Effector memory CD4-positive, alpha-beta T cell (primary cell): ENCODE measurements around the gene U2AF2.

Experiments used
- DNase-seq, 3 donors: peaks; one replicate each; pipeline ENCODE4 v3.0.0-alpha.2; 2020
- H3K27ac ChIP-seq: 2 replicates; pipeline ENCODE4 v1.7.0; 2013; ENCODE audit warnings: mild to moderate bottlenecking, low read length, moderate library complexity; ENCODE audit not compliant: insufficient read depth, poor library complexity, severe bottlenecking
- H3K27me3 ChIP-seq: replicated peaks from 2 replicates; pipeline ENCODE4 v1.7.0; 2013; ENCODE audit warnings: mild to moderate bottlenecking, low read length; ENCODE audit not compliant: insufficient read depth, control insufficient read depth, poor library complexity, severe bottlenecking
- H3K36me3 ChIP-seq: 2 replicates; pipeline ENCODE4 v1.7.0; 2013; ENCODE audit warnings: mild to moderate bottlenecking, low read length, moderate library complexity; ENCODE audit not compliant: control insufficient read depth, insufficient read depth
- H3K4me1 ChIP-seq: 2 replicates; pipeline ENCODE4 v1.7.0; 2013; ENCODE audit warnings: low read length, mild to moderate bottlenecking; ENCODE audit not compliant: control insufficient read depth, insufficient read depth, poor library complexity, severe bottlenecking
- H3K4me3 ChIP-seq: 2 replicates; pipeline ENCODE4 v1.7.0; 2013; ENCODE audit warnings: low read length, low read depth, mild to moderate bottlenecking; ENCODE audit not compliant: insufficient read depth, poor library complexity, severe bottlenecking
- H3K9me3 ChIP-seq: 2 replicates; pipeline ENCODE4 v1.7.0; 2013; ENCODE audit warnings: mild to moderate bottlenecking, low read length, moderate library complexity; ENCODE audit not compliant: control insufficient read depth

The U2AF2 gene

DNA sequence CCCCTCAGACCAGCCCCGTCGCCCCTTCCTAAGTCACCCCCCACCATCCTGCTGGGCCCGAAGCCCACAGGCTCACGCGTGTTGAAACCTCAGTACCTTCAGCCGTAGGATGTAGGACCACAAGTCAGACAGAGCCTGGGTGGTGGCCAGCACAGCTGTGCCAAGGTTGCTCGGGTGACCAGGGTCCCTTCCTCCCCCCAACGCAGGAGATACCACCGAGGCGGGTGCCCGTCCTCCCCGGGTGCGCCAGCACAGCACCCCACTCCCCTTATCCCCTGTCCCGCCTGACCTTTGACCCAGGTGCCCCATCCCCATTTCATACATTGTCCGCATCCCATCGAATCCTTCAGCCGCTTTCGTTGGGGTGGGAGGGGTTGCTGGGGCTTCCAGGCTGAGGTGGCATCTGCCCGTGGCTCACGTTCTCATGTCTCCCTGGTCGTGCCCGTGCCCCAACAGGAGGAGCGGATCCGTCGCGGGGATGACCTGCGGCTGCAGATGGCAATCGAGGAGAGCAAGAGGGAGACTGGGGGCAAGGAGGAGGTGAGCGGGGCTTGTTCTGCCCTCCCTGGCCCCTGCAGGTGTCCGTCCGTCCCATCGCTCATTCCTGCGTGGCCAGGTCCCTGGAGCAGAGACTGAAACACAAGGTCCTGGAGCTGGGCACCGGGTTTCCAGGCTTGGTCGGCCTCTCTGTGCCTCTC lies 34.7 kb downstream of the U2AF2 start:
- Histone ChIP-seq H3K9me3 (no peaks in the 10 kb centered on the region), H3K36me3 (peaks cover 82% of the 10 kb centered on the region), H3K4me1 (no peaks in the 10 kb centered on the region), H3K27ac (no peak overlapping the region), H3K27me3 (no peaks in the 10 kb centered on the region), H3K4me3 (no peak overlapping the region)
- no peak for DNase-seq

DNA sequence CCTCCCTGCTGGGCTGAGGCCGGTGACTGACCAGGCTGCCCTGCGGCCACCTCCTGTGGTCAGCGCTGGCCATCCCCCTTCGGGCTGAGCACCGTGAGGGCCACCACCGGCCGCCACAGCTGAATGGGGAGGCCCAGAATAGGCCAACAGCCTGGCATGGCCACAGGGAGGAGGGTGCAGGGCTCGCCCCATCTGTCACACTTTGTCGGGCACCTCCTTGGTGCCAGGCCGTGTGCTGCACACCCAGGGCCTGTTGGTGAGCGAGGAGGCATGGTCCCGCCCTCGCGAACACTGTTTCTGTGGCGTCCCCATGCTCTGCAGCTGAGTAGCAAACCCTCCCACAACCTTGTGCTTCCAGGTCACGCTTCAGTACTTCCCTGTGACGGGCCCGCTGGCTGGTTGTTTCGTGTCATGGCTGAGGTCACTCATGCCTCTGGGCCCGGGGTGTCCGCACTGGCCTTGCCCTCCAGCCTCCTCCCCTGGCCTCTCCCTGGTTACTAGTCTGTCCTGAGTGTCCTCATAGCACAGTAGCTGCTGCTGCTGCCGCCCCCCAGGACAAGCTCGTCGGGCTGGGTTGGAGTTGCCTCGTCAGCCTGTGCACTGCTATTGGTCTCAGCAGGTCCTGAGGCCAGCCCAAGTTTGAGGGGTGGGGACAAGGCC lies 35.4 kb downstream of the U2AF2 start:
- no peak for DNase-seq
- no peaks in the 10 kb centered on the region for H3K27me3 ChIP-seq
- H3K9me3 ChIP-seq = no peaks in the 10 kb centered on the region
- H3K4me3 ChIP-seq = no peak overlapping the region
- H3K4me1 ChIP-seq = no peaks in the 10 kb centered on the region
- H3K27ac ChIP-seq = no peak overlapping the region
- H3K36me3 ChIP-seq = peaks cover 82% of the 10 kb centered on the region

DNA sequence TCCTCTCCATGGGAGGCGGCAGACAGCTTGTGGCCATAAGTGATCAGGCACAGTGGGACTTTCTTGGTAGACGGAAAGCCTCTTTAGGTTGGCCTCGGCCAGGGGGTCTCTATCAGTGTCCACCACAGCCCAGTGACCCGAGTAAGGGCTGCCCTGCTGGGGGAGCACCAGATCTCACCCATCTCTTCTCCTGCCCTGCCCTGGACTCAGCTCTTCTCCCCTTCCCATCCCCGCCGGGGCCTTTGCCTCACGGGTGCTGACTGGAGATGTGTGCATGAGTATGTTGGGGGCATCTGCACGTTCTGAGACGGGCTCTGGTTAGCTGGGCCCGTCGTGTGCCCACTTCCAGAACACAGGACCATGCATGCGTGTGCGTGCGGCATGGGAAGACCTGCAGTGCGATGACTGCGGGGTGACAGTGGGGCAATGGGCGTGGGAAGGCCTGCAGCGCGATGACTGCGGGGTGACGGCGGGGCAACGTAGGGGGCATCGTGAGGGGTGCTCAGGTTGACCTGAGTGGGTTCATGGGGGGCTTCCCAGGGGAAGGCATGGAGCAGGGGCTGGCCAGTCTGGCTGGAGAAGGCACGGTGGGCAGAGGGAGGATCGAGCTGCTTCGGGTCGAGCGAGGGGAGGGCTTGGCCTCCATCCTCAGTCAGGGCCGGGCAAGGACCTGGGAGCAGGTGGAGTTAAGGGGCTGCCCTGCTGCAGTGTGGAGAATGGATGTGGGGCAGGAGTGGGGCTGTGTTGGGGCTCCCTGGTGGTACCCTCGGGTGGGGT lies 36.1 kb downstream of the U2AF2 start:
- Histone ChIP-seq H3K27ac (no peak overlapping the region), H3K27me3 (no peaks in the 10 kb centered on the region), H3K9me3 (no peaks in the 10 kb centered on the region), H3K4me1 (no peaks in the 10 kb centered on the region), H3K36me3 (peaks cover 81% of the 10 kb centered on the region), H3K4me3 (no peak overlapping the region)
- no peak for DNase-seq

DNA sequence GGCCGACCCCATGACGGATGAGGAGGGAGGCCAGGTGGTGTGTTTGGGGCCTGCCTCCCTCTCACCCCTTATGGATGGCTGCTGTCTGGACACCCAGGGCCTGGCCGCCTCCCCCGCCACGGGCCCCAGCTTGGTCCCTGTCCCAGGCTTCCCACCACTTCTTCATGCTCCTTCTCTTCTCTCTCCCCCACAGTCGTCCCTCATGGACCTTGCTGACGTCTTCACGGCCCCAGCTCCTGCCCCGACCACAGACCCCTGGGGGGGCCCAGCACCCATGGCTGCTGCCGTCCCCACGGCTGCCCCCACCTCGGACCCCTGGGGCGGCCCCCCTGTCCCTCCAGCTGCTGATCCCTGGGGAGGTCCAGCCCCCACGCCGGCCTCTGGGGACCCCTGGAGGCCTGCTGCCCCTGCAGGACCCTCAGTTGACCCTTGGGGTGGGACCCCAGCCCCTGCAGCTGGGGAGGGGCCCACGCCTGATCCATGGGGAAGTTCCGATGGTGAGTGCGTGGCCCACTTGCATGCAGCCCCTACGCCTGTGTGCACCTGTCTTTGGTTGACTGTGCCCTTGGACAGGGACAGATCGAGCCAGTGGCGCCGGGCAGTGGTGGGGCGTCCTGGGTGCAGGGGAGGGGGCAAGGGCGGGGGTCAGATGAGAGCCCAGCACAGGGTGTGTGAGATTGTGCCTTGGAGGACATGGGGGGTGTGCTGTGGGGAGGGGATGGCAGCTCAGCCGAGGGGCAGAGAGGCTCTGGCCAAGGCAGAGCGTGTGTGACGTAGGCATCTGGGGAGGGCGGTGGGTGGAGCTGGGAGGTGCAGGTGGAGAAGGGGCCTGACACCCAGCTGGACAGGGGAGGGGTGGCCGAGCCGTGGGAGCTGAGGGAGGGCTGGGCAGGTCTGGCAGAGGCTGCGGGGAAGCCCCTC lies 37.0 kb downstream of the U2AF2 start:
- H3K4me3 ChIP-seq = no peak overlapping the region
- no peak overlapping the region for H3K27ac ChIP-seq
- no peaks in the 10 kb centered on the region for H3K4me1 ChIP-seq
- no peaks in the 10 kb centered on the region for H3K9me3 ChIP-seq
- no peaks in the 10 kb centered on the region for H3K27me3 ChIP-seq
- no peak for DNase-seq
- H3K36me3 ChIP-seq = peaks cover 80% of the 10 kb centered on the region

DNA sequence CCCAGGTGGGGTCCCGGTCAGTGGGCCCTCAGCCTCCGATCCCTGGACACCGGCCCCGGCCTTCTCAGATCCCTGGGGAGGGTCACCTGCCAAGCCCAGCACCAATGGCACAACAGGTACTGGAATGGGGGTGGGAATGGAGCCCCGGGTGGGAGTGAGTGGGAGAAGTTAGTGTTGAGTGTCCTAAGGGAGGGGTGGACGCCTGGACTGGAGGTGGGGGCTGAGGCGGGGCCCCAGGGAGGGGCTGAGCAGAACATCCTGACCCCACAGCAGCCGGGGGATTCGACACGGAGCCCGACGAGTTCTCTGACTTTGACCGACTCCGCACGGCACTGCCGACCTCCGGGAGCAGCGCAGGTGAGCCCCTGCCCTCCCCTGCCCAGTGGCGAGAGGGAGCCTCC lies 37.8 kb downstream of the U2AF2 start:
- no peak overlapping the region for H3K4me3 ChIP-seq
- H3K27me3 ChIP-seq = no peaks in the 10 kb centered on the region
- peaks cover 83% of the 10 kb centered on the region for H3K36me3 ChIP-seq
- no peaks in the 10 kb centered on the region for H3K4me1 ChIP-seq
- no peak for DNase-seq
- no peaks in the 10 kb centered on the region for H3K9me3 ChIP-seq
- H3K27ac ChIP-seq = no peak overlapping the region

DNA sequence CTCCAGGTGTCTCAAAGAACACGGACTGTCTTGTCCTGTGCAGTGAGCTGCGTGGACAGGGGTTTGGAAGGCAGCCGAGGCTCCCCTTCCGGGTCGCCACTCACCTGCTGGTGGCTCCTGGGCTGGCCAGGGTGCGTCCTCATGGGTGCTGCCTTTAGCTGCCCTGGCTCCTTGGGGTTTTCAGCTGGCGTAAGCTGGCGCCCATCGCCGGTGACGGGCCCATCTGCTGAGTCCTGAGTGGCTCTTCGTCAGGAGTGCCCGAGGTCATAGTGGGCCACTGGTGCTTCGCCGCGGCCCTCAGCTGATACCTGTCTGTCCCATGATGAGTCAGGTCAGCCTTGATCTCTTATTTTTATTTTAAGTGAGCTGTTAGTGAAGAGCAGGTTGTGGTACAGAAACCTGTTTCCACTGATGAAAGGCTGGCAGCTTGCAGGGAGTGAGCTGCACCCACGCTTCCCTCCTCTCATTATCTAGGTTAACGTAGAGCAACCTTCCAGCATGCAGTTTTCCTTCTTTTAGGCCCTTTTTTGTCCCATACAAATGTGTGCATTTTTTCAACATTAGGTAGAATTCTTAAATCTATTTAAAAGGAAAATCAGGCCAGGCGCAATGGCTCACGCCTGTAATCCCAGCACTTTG lies 38.6 kb downstream of the U2AF2 start:
- no peak overlapping the region for H3K4me3 ChIP-seq
- H3K4me1 ChIP-seq = no peaks in the 10 kb centered on the region
- no peak overlapping the region for H3K27ac ChIP-seq
- H3K36me3 ChIP-seq = peaks cover 82% of the 10 kb centered on the region
- no peaks in the 10 kb centered on the region for H3K9me3 ChIP-seq
- DNase-seq = no peak
- H3K27me3 ChIP-seq = no peaks in the 10 kb centered on the region

DNA sequence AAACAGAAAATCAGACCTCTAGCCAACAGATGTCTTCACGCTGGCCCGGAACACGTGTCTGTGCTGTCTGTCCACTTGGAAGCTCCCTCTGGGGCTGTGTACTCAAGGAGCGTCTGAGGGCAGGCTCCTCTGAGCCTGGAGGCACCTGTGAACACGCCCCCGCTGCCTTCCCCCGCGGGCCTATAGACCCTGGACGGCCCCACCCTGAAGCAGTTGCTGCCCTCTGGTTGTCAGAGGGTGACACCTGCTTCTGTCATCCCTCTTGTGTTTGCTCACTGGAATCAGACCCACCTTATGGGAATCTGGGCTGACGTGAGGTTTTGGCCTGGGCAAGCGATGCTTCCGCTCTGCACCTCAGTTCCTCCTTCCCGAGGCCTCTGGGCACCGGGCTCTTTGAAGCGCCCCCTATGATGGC lies 39.4 kb downstream of the U2AF2 start:
- DNase-seq = no peak
- no peaks in the 10 kb centered on the region for H3K27me3 ChIP-seq
- H3K36me3 ChIP-seq = peaks cover 77% of the 10 kb centered on the region
- no peak overlapping the region for H3K4me3 ChIP-seq
- H3K27ac ChIP-seq = no peak overlapping the region
- no peaks in the 10 kb centered on the region for H3K4me1 ChIP-seq
- H3K9me3 ChIP-seq = no peaks in the 10 kb centered on the region

DNA sequence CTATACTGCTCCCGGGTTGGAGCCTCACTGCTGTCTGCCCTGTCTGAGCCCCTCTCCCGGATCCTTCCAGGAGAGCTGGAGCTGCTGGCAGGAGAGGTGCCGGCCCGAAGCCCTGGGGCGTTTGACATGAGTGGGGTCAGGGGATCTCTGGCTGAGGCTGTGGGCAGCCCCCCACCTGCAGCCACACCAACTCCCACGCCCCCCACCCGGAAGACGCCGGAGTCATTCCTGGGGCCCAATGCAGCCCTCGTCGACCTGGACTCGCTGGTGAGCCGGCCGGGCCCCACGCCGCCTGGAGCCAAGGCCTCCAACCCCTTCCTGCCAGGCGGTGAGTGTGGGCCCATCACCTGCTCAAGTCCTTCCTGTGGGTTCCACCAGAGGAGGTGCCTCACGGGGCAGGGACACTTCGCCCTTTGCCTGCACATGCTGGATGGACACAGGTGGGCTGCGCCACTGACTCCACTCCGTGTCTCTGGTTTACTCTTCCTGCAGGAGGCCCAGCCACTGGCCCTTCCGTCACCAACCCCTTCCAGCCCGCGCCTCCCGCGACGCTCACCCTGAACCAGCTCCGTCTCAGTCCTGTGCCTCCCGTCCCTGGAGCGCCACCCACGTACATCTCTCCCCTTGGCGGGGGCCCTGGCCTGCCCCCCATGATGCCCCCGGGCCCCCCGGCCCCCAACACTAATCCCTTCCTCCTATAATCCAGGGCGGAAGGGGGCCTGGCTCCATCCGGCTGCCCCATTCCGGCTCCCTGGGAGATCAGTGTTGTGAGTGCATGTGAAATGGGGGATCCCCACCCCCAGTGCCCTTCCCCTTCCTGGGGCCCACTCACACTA lies 40.0 kb downstream of the U2AF2 start:
- Histone ChIP-seq H3K4me3 (no peak overlapping the region), H3K9me3 (no peaks in the 10 kb centered on the region), H3K36me3 (peaks cover 71% of the 10 kb centered on the region), H3K27ac (no peak overlapping the region), H3K4me1 (no peaks in the 10 kb centered on the region), H3K27me3 (no peaks in the 10 kb centered on the region)
- no peak for DNase-seq
